Lower leg skin (tissue), 3 donors: ENCODE data around the gene GLYATL2.

ENCODE experiments used
- POLR2A ChIP-seq, 2 donors: fragments of 450-650 bp; IDR thresholded peaks; one replicate each; pipeline ENCODE4 v1.6.1; 2016 to 2017; ENCODE audit warnings: antibody characterized with exemption in 2 of 2, mild to moderate bottlenecking in 1 of 2, moderate library complexity in 1 of 2
- TF ChIP-seq, protein P1 (sequence below), 3 donors: fragments of 450-650 bp; IDR thresholded peaks; one replicate each; pipeline ENCODE4 v1.5.1; 2016; ENCODE audit warnings: antibody characterized with exemption in 3 of 3, mild to moderate bottlenecking in 3 of 3, moderate library complexity in 2 of 3

DNA sequence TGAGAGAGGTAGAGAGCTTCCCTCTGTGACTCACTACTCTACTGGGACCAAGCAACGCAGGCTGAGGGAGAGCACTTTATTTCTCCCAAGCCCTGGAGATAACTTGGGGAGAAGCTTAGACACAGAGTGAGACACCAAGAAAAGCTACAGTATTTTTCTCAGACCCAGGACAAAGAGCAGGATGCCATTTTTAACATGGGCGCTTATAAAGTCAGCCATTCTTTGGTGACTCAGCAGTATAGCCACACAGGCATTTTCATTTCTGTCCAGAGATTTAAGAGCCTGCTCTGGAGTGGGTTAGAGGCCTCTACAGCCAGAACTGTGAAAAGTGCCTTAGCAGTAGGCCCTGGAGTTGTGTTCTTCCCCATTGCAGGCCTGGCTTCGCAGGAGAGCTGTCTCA lies 57.8 kb downstream of the GLYATL2 start:
- TF ChIP-seq, protein P1, sequence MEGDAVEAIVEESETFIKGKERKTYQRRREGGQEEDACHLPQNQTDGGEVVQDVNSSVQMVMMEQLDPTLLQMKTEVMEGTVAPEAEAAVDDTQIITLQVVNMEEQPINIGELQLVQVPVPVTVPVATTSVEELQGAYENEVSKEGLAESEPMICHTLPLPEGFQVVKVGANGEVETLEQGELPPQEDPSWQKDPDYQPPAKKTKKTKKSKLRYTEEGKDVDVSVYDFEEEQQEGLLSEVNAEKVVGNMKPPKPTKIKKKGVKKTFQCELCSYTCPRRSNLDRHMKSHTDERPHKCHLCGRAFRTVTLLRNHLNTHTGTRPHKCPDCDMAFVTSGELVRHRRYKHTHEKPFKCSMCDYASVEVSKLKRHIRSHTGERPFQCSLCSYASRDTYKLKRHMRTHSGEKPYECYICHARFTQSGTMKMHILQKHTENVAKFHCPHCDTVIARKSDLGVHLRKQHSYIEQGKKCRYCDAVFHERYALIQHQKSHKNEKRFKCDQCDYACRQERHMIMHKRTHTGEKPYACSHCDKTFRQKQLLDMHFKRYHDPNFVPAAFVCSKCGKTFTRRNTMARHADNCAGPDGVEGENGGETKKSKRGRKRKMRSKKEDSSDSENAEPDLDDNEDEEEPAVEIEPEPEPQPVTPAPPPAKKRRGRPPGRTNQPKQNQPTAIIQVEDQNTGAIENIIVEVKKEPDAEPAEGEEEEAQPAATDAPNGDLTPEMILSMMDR (IDR thresholded peaks at IDR 0.05), result no peak
- no peak for TF ChIP-seq POLR2A (IDR thresholded peaks at IDR 0.05)
